AG08396 (cell line): ENCODE results near the gene SH3RF3.

ENCODE experiments used
- DNase-seq: peaks from one replicate; pipeline ENCODE4 v3.0.0; 2012; ENCODE audit warnings: low spot score, mixed read lengths

Gene SH3RF3

GRCh38 chr2:109139865-109140396 lies 10.9 kb downstream of the SH3RF3 start:
- no peak for DNase-seq

- DNase-seq, result no peak
These were observed 12.1 kb downstream of the SH3RF3 start for GRCh38 chr2:109141006-109141600.

- DNase-seq, result no peak
These were observed 12.8 kb downstream of the SH3RF3 start for GRCh38 chr2:109141727-109142283.

GRCh38 chr2:109142416-109143210 lies 13.6 kb downstream of the SH3RF3 start:
- no peak for DNase-seq

GRCh38 chr2:109143214-109144187 lies 14.5 kb downstream of the SH3RF3 start:
- no peak for DNase-seq

GRCh38 chr2:109144271-109144670 lies 15.3 kb downstream of the SH3RF3 start:
- DNase-seq, result no peak

- DNase-seq, result no peak
These were observed 15.7 kb downstream of the SH3RF3 start for GRCh38 chr2:109144721-109145120.

- no peak for DNase-seq
These were observed 16.3 kb downstream of the SH3RF3 start for GRCh38 chr2:109145286-109145685.

GRCh38 chr2:109147405-109147804 lies 18.4 kb downstream of the SH3RF3 start:
- DNase-seq, result no peak

- DNase-seq, result no peak
These were observed 19.2 kb downstream of the SH3RF3 start for GRCh38 chr2:109148117-109148746.

GRCh38 chr2:109148991-109149645 lies 20.1 kb downstream of the SH3RF3 start:
- DNase-seq, result no peak

GRCh38 chr2:109150559-109150958 lies 21.6 kb downstream of the SH3RF3 start:
- no peak for DNase-seq

- no peak for DNase-seq
These were observed 22.5 kb downstream of the SH3RF3 start for GRCh38 chr2:109151519-109151918.

- DNase-seq, result no peak
These were observed 24.2 kb downstream of the SH3RF3 start for GRCh38 chr2:109153005-109153784.

GRCh38 chr2:109153807-109154206 lies 24.8 kb downstream of the SH3RF3 start:
- DNase-seq, result no peak

- DNase-seq, result no peak
These were observed 25.2 kb downstream of the SH3RF3 start for GRCh38 chr2:109154226-109154625.

GRCh38 chr2:109155553-109156451 lies 26.8 kb downstream of the SH3RF3 start:
- no peak for DNase-seq

GRCh38 chr2:109157563-109158105 lies 28.6 kb downstream of the SH3RF3 start:
- no peak for DNase-seq

- DNase-seq, result no peak
These were observed 29.2 kb downstream of the SH3RF3 start for GRCh38 chr2:109158237-109158636.
